A549 treated with GW870086 at 1 μM for 4 hours (cell line): ENCODE data around the gene DUX4. TPM values are rescaled to one million over a fixed set of nuclear protein-coding genes. Genes with fewer than 3 reads are reported as not detected.

ENCODE experiments used
- total RNA-seq: library from RNA; stranded (reverse); fragments of 200-300 nt; extraction: Qiagen RNA extraction; gene quantifications from 5 replicates; pipeline ENCODE4 v1.2.3, GENCODE V29; 2022; ENCODE audit warnings: low read depth

The DUX4 gene
- not detected in 5 replicates for total RNA-seq

GRCh38 chr4:190173428-190173827, at the start of gene DUX4:
Gene DUX4 (plus strand): TSS chr4:190173774. CDS start chr4:190173774, 0 bp downstream.

Other genes with a start within 250 kb of the DUX4 start
- 37.8 to 43.5 TPM (median 38.1 TPM) in 5 replicates for gene FRG1, start 232.9 kb upstream of the DUX4 start, total RNA-seq
- gene FRG2, start 146.5 kb upstream of the DUX4 start, total RNA-seq = 0.08 TPM in 1 of 5 replicates, not detected in the others
- gene DBET, start 109.3 kb upstream of the DUX4 start, total RNA-seq = not detected in 5 replicates